ENCODE data around the gene FBN2. TPM values are rescaled to one million over a fixed set of nuclear protein-coding genes. Genes with fewer than 3 reads are reported as not detected.

FBN2 gene
- total RNA-seq, 1 experiment from 2014 or later, result 0.42 TPM

- H3K27me3 ChIP-seq (ENCODE audit: insufficient read depth, low read length), result no peaks in the 10 kb centered on the region
- ATAC-seq, result no peak
- DNase-seq (ENCODE audit: low read depth, low spot score), result no peak
- POLR2A ChIA-PET, result no interaction called here
- no peak overlapping the region for H3K9ac ChIP-seq (ENCODE audit: low read length)
- TF ChIP-seq ZFX (IDR thresholded peaks at IDR 0.05), result no peak
- TF ChIP-seq ELF1 (IDR thresholded peaks at IDR 0.05; ENCODE audit: borderline replicate concordance, low read depth), result no peak
- no peak for TF ChIP-seq ZBTB33 (IDR thresholded peaks at IDR 0.05; ENCODE audit: extremely low read depth, insufficient replicate concordance, low read length)
- TF ChIP-seq CTCF (IDR thresholded peaks at IDR 0.05 in 2 of 3, conservative IDR thresholded peaks at IDR 0.05 in 1 of 3; ENCODE audit: borderline replicate concordance in 1 of 3, insufficient read depth in 1 of 3, low read depth in 2 of 3, low read length in 2 of 3), result no peak
- TF ChIP-seq RAD21 (IDR thresholded peaks at IDR 0.05; ENCODE audit: low read depth), result no peak
- no peak for TF ChIP-seq JUND (IDR thresholded peaks at IDR 0.05)
- no peak for TF ChIP-seq EZH2 (IDR thresholded peaks at IDR 0.05)
- TF ChIP-seq REST (IDR thresholded peaks at IDR 0.05; ENCODE audit: low read depth), result no peak
- H3K4me1 ChIP-seq (ENCODE audit: control insufficient read depth in 1 of 2, insufficient read depth in 2 of 2, low read length in 2 of 2), result no peaks in the 10 kb centered on the region
- H4K20me1 ChIP-seq (ENCODE audit: insufficient read depth), result no peaks in the 10 kb centered on the region
- RAD21 ChIA-PET (ENCODE audit: low non-redundant PET in 1 of 2, low total read pairs in 2 of 2, uncharacterized antibody in 2 of 2, unreplicated experiment in 2 of 2), result no interaction called here
- no peak overlapping the region for H3K4me3 ChIP-seq (replicated peaks in 1 of 2; ENCODE audit: low read depth in 1 of 2, low read length in 2 of 2)
- H3K36me3 ChIP-seq (ENCODE audit: control insufficient read depth in 1 of 2, insufficient read depth in 2 of 2, low read length in 2 of 2), result no peaks in the 10 kb centered on the region
- no peak overlapping the region for H2AFZ ChIP-seq (ENCODE audit: low read depth, low read length, poor library complexity, severe bottlenecking)
- H3K4me2 ChIP-seq (ENCODE audit: low read length), result no peak overlapping the region
- no TSS peak for BruUV-seq (replicated peaks)
- H3K27ac ChIP-seq (ENCODE audit: low read depth, low read length), result no peak overlapping the region
- CTCF ChIA-PET, result no interaction called here
- H3K79me2 ChIP-seq (ENCODE audit: insufficient read depth, low read length), result no peaks in the 10 kb centered on the region
- intact Hi-C loops (cut with micrococcal nuclease), result no loop called here
- H3K9me3 ChIP-seq (ENCODE audit: control insufficient read depth in 1 of 2, insufficient read depth in 1 of 2, low read depth in 1 of 2, low read length in 2 of 2), result no peaks in the 10 kb centered on the region
- H3K9me2 ChIP-seq (ENCODE audit: insufficient read depth), result no peaks in the 10 kb centered on the region
Measured at GRCh38 chr5:128535251-128535650, 2.8 kb downstream of the FBN2 start.
